ENCODE measurements around the gene SNCG.

- peak in 1 of 2 experiments; percentile 18; a peak in 2 of 4 replicates for TF ChIP-seq CEBPB (IDR thresholded peaks at IDR 0.05)
- no peak for TF ChIP-seq CTCF (IDR thresholded peaks at IDR 0.05)
- no peak for TF ChIP-seq KDM1A (IDR thresholded peaks at IDR 0.05; ENCODE audit: low read depth)
- TF ChIP-seq E2F6 (IDR thresholded peaks at IDR 0.05; ENCODE audit: borderline replicate concordance, low read depth), result no peak
- TF ChIP-seq, protein P1, sequence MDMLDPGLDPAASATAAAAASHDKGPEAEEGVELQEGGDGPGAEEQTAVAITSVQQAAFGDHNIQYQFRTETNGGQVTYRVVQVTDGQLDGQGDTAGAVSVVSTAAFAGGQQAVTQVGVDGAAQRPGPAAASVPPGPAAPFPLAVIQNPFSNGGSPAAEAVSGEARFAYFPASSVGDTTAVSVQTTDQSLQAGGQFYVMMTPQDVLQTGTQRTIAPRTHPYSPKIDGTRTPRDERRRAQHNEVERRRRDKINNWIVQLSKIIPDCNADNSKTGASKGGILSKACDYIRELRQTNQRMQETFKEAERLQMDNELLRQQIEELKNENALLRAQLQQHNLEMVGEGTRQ (IDR thresholded peaks at IDR 0.05), result no peak
- no peak for TF ChIP-seq HEYL (CRISPR knock-in tag; IDR thresholded peaks at IDR 0.05)
- TF ChIP-seq ZFP36 (IDR thresholded peaks at IDR 0.05; ENCODE audit: borderline replicate concordance, partially characterized antibody), result no peak
- TF ChIP-seq RFX5 (IDR thresholded peaks at IDR 0.05), result no peak
- no peak for TF ChIP-seq SMC3 (IDR thresholded peaks at IDR 0.05)
- TF ChIP-seq POLR2A (IDR thresholded peaks at IDR 0.05; ENCODE audit: low read length), result no peak
- TF ChIP-seq CHD4 (IDR thresholded peaks at IDR 0.05; ENCODE audit: borderline replicate concordance), result no peak
- TF ChIP-seq, protein P2, sequence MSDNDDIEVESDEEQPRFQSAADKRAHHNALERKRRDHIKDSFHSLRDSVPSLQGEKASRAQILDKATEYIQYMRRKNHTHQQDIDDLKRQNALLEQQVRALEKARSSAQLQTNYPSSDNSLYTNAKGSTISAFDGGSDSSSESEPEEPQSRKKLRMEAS (IDR thresholded peaks at IDR 0.05), result no peak
- no peak for TF ChIP-seq MAZ (IDR thresholded peaks at IDR 0.05; ENCODE audit: borderline replicate concordance, low read depth, low read length)
Observed at GRCh38 chr10:86931872-86932271, 26.5 kb upstream of the SNCG start.
